Measurements from ENCODE around the gene SEMA6A.

SEMA6A gene

GRCh38 chr5:116574367-116575325, at the start of gene SEMA6A:
TSS of gene SEMA6A (minus strand) at chr5:116574823. CDS start at chr5:116504944, 69,879 bp downstream.
- DNase-seq (ENCODE audit: low read depth): peak; percentile 78

GRCh38 chr5:116622375-116623050, 47.9 kb upstream of the SEMA6A start:
- no peak for DNase-seq (ENCODE audit: low read depth)

GRCh38 chr5:116621599-116621998, 47.0 kb upstream of the SEMA6A start:
- no peak for DNase-seq (ENCODE audit: low read depth)

GRCh38 chr5:116616876-116617275, 42.3 kb upstream of the SEMA6A start:
- no peak for DNase-seq (ENCODE audit: low read depth)

GRCh38 chr5:116614603-116614920, 39.9 kb upstream of the SEMA6A start:
- DNase-seq (ENCODE audit: low read depth): no peak

- no peak for DNase-seq (ENCODE audit: low read depth)
These were observed 38.8 kb upstream of the SEMA6A start for GRCh38 chr5:116613445-116613844.

- no peak for DNase-seq (ENCODE audit: low read depth)
These were observed 37.8 kb upstream of the SEMA6A start for GRCh38 chr5:116612431-116612830.

GRCh38 chr5:116605310-116606070, 30.9 kb upstream of the SEMA6A start:
- DNase-seq (ENCODE audit: low read depth): no peak

GRCh38 chr5:116604805-116605204, 30.2 kb upstream of the SEMA6A start:
- DNase-seq (ENCODE audit: low read depth): no peak

- DNase-seq (ENCODE audit: low read depth): no peak
These were observed 26.3 kb upstream of the SEMA6A start for GRCh38 chr5:116600876-116601275.

GRCh38 chr5:116598911-116599310, 24.3 kb upstream of the SEMA6A start:
- no peak for DNase-seq (ENCODE audit: low read depth)

- no peak for DNase-seq (ENCODE audit: low read depth)
These were observed 20.9 kb upstream of the SEMA6A start for GRCh38 chr5:116595498-116595897.

GRCh38 chr5:116593340-116593739, 18.7 kb upstream of the SEMA6A start:
- DNase-seq (ENCODE audit: low read depth): no peak

- no peak for DNase-seq (ENCODE audit: low read depth)
These were observed 10.6 kb upstream of the SEMA6A start for GRCh38 chr5:116585227-116585626.

- no peak for DNase-seq (ENCODE audit: low read depth)
These were observed 9.2 kb upstream of the SEMA6A start for GRCh38 chr5:116583862-116584222.

- DNase-seq (ENCODE audit: low read depth): no peak
These were observed 8.7 kb upstream of the SEMA6A start for GRCh38 chr5:116583085-116583861.

- no peak for DNase-seq (ENCODE audit: low read depth)
These were observed 7.3 kb upstream of the SEMA6A start for GRCh38 chr5:116581910-116582309.

- no peak for DNase-seq (ENCODE audit: low read depth)
These were observed 4.5 kb upstream of the SEMA6A start for GRCh38 chr5:116579144-116579543.

GRCh38 chr5:116578676-116579075, 4.1 kb upstream of the SEMA6A start:
- DNase-seq (ENCODE audit: low read depth): no peak

- no peak for DNase-seq (ENCODE audit: low read depth)
These were observed 2.6 kb upstream of the SEMA6A start for GRCh38 chr5:116577064-116577788.

- peak; percentile 32 for DNase-seq (ENCODE audit: low read depth)
These were observed 1.6 kb upstream of the SEMA6A start for GRCh38 chr5:116576053-116576713.
